ENCODE results near the gene STAP1.

Gene STAP1

DNA sequence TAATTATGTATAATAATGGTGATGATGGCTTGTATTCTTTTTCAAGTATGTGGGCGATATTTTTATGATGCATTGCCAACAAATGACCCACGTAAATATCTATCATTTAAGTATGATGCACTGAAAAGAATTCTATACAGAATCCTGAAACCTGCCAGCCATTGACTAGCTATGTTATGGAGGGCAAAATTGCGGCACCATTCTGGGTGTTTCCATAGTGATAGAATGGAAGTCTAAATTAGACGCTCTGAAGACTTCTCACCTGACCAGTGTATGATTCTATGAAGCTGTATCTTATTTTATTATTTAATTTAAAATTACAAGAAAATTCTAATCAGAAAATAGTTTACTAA lies 12.5 kb upstream of the STAP1 start:
- TF ChIP-seq POLR2A (IDR thresholded peaks at IDR 0.05; ENCODE audit: low read length) = no peak
- peak in 1 of 2 experiments; percentile 31 for DNase-seq

- DNase-seq = no peak
- no peak for TF ChIP-seq POLR2A (IDR thresholded peaks at IDR 0.05; ENCODE audit: low read length)
- TF ChIP-seq GATA1 (IDR thresholded peaks at IDR 0.05; ENCODE audit: low read depth, low read length) = no peak
Observed at GRCh38 chr4:67546971-67547370, 11.6 kb upstream of the STAP1 start.

DNA sequence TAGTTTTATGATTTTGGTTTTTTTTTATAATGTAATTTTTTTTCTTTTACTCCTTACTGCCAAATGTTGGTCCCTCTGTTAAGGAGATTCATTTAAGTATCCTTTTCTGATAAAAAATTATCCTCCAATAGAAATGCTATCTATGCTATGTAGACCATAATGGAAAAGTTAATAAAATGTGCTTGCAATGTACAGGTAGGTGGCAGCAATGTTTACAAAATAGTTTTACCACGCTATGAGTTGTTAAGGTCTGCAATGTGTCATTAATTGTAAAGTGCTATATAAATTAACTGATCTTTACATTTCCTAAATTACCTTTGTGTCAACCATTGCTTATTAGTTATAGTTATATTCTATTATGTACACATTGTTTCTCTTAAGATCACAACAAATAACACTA lies 9.4 kb upstream of the STAP1 start:
- TF ChIP-seq POLR2A (IDR thresholded peaks at IDR 0.05; ENCODE audit: low read length) = no peak
- no peak for TF ChIP-seq GATA1 (IDR thresholded peaks at IDR 0.05; ENCODE audit: low read depth, low read length)
- DNase-seq = peak; percentile 54 to 55

DNA sequence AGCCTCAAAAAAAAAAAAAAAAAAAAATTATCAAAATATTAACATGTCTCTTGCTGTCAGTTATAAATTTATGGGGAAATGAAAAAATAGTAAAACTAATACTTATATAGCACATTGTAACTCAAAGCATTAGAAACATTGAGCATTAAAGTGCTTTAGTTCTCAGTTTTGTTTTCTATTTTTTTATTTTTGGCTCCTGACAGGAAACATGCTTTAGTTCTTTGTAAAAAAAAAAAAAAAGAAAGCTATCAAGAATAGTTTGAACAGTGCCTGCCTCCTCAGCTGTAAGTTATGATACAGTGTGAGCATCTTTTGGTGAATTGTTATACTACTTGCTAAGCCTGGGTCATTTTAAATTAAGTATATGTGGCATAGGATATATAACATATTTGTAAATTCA lies 8.1 kb upstream of the STAP1 start:
- no peak for TF ChIP-seq POLR2A (IDR thresholded peaks at IDR 0.05; ENCODE audit: low read length)
- TF ChIP-seq GATA1 (IDR thresholded peaks at IDR 0.05; ENCODE audit: low read depth, low read length) = no peak
- no peak for DNase-seq

DNA sequence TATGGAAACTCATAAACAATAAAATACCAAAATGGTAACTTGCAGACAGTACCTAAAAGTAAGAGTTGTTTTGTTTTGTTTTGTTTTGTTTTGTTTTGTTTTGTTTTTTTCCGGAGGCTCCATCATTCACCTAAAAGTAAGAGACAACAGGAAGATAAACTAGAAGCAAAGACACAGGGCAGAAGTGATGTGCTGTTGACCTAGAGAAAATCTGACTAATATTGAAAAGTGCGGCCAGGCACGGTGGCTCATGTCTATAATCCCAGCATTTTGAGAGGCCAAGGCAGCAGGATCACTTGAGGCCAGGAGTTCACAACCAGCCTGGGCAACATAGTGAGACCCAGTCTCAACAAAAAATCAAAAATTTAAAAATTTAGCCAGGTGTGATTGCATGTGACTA lies 7.7 kb upstream of the STAP1 start:
- DNase-seq = no peak
- TF ChIP-seq GATA1 (IDR thresholded peaks at IDR 0.05; ENCODE audit: low read depth, low read length) (no peak), POLR2A (IDR thresholded peaks at IDR 0.05; ENCODE audit: low read length) (no peak)

- DNase-seq = peak; percentile 25 to 72
Observed at GRCh38 chr4:67552146-67552792, 6.3 kb upstream of the STAP1 start.

DNA sequence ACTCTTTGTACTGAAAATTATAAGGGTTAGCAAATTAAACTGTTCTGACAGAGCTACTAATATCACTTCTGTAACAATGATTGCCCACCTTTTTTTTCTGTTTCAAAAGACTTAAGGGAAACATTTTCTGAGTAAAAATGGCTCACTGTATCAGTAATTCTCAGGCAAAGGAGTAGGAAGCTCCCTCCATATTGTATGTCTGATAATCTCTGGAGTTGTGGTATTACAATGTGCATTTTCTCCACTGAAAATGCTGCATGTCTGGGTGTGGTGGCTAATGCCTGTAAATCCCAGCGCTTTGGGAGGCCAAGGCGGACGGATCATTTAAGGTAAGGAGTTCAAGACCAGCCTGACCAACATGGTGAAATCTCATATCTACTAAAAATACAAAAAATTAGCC lies 4.4 kb upstream of the STAP1 start:
- DNase-seq = peak in 1 of 2 experiments; percentile 39
- TF ChIP-seq GATA1 (IDR thresholded peaks at IDR 0.05; ENCODE audit: low read depth, low read length) (no peak), POLR2A (IDR thresholded peaks at IDR 0.05; ENCODE audit: low read length) (no peak)

DNA sequence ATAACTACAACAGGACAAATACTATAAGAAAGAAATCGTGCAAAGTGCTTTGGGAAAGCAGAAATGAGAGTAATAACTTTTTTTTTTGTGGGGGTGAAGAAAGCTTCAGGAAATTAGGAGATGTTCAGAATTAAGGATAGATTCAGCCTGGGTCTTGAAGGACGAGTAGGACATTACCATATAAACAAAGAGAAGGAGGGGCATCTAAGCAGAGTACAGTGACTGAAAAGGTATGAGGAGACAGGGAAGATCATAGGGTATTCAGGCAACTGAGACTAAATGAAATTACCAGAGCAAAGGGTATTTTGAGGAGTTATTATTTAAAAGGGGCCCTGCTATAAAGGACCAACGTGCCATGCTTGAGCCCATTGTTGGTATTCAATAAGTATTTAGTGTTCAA lies 3.1 kb upstream of the STAP1 start:
- no peak for TF ChIP-seq POLR2A (IDR thresholded peaks at IDR 0.05; ENCODE audit: low read length)
- no peak for DNase-seq

DNA sequence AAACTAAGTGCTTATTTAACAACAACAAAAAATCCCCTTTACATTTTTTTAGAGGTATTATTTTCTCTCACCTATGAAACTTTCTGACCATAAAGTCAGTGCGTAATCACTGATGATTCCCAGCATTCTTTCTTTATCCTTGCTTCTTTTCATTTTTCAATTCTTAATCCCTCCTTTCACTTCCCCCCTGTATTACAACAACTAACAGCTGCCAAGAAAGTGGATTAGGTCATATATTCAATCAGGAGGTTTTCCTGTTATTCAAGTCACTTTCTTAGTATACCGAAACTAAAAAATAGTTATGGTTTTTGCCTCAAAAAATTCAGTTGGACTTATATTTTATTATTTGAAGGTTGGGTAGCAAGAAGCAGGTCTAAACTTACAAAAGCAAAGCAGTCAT lies 2.1 kb upstream of the STAP1 start:
- DNase-seq = no peak
- TF ChIP-seq POLR2A (IDR thresholded peaks at IDR 0.05; ENCODE audit: low read length) (no peak), GATA1 (IDR thresholded peaks at IDR 0.05; ENCODE audit: low read depth, low read length) (no peak)

- DNase-seq = no peak
- TF ChIP-seq POLR2A (IDR thresholded peaks at IDR 0.05; ENCODE audit: low read length) (no peak), GATA1 (IDR thresholded peaks at IDR 0.05; ENCODE audit: low read depth, low read length) (no peak)
Observed at GRCh38 chr4:67565284-67565683, 6.8 kb downstream of the STAP1 start.

DNA sequence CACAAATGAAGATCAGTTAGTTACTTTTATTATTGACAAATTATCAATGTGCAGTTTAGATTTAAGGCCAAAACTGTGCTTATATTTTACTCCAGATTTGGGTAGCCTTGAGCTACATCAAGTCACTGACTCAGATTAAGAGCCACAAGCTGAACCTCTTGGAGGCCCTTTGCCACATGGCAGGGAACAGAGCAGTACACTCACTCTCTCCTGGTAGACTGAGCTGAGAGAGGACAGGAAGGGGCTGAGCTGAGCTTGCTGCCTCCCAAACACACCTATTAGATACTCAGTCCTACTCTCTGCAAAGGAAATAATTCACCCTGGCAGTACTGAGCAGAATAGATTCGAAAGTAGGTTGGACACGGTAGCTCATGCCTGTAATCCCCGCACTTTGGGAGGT lies 7.8 kb downstream of the STAP1 start:
- TF ChIP-seq POLR2A (IDR thresholded peaks at IDR 0.05; ENCODE audit: low read length) (no peak), GATA1 (IDR thresholded peaks at IDR 0.05; ENCODE audit: low read depth, low read length) (no peak)
- no peak for DNase-seq

GRCh38 chr4:67568820-67569219 lies 10.3 kb downstream of the STAP1 start:
- no peak for TF ChIP-seq GATA1 (IDR thresholded peaks at IDR 0.05; ENCODE audit: low read depth, low read length)
- no peak for TF ChIP-seq POLR2A (IDR thresholded peaks at IDR 0.05; ENCODE audit: low read length)
- no peak for DNase-seq

DNA sequence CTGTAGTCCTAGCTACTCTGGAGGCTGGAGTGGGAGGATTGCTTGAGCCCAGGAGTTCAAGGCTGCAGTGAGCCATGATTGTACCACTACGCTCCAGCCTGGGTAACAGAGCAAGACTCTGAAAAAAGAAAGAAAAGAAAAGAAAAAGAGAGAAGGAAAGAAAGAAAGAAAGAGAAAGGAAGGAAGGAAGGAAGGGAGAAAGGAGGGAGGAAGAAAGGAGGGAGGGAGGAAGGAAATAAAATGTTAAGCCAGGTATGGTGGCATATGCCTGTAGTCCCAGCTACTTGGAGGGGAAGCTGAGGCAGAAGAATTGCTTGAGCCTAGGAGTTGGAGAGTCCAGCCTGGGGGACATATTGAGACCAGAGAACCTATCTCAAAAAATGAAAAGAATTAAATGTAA lies 12.0 kb downstream of the STAP1 start:
- TF ChIP-seq POLR2A (IDR thresholded peaks at IDR 0.05; ENCODE audit: low read length) = no peak
- no peak for TF ChIP-seq GATA1 (IDR thresholded peaks at IDR 0.05; ENCODE audit: low read depth, low read length)
- no peak for DNase-seq

DNA sequence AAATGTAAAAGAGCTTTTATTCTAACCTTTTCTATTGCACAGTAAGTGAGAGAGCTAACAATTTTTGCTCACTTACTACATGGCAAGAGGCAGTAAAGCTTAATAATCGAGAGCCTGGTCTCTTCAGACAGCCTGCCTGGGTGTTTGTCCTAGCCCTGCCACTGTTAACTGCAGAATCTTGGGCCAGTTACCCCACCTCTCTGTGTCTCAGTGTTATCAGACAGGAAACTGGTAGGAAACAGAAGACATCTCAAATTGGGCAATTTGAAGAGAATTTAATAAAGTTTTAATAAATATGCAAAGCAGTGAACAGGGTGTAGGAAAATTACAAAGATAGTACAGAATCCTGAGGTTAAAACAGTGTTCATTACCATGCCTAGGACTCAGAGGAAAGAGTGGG lies 13.4 kb downstream of the STAP1 start:
- no peak for TF ChIP-seq GATA1 (IDR thresholded peaks at IDR 0.05; ENCODE audit: low read depth, low read length)
- peak; percentile 50 for TF ChIP-seq POLR2A (IDR thresholded peaks at IDR 0.05; ENCODE audit: low read length)
- peak; percentile 35 to 70 for DNase-seq

DNA sequence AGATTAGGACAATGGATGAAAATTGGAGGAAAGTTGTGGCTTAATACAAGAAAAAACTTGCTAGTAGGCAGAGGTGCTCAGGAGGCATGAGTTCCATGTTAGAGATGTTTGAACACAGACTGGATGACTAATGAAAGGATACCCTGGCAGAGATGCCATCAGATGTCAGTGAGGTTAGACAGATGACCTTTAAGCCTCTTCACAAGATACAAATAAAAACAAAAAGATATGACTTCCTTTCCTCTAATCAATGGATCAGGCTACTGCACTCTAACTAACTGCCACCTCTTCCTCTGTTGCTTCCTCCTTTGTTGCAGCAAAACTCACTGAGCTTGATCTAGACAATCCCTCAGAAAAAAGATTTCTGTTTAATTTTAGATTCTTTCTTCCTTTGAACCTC lies 14.7 kb downstream of the STAP1 start:
- TF ChIP-seq POLR2A (IDR thresholded peaks at IDR 0.05; ENCODE audit: low read length) = no peak
- TF ChIP-seq GATA1 (IDR thresholded peaks at IDR 0.05; ENCODE audit: low read depth, low read length) = no peak
- peak in 1 of 2 experiments; percentile 16 for DNase-seq

Data from erythroblast (primary cell).